NOMO-1 treated with dmso at 0.1 percent for 144 hours (cell line): ENCODE measurements around the gene ARHGAP26.
A peak's percentile ranks its signal among the peaks of the same experiment; 100 is the strongest.
"Not testable (repeated sequence)": the region's sequence is repeated elsewhere in the genome, so short reads cannot be mapped to it uniquely, and the experiment has no call there.

Experiments used
- DNase-seq: peaks from one replicate; lab custom pipeline; 2025; ENCODE audit not compliant: unreplicated experiment; lab: John Stamatoyannopoulos, UW

Gene ARHGAP26

DNA sequence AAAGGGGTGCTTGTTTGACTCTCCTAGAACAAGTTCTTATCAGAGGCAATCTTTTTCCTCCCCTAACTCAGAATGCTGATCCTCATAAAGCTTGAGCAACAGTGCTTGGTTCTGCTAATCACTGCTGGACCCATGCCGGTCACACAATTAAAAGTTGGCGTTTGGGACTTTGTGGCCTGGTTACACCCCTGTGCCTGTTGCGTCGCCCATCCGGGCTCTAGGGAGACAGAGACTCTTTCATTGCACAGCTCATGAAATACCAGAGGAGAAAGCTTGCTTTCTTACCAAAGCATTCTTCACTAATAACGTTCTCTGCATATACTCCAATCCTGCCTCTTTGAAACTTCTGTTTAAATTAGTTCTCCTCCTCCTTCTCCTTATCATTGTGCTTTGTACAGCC lies 332.2 kb downstream of the ARHGAP26 start:
- no peak for DNase-seq

DNA sequence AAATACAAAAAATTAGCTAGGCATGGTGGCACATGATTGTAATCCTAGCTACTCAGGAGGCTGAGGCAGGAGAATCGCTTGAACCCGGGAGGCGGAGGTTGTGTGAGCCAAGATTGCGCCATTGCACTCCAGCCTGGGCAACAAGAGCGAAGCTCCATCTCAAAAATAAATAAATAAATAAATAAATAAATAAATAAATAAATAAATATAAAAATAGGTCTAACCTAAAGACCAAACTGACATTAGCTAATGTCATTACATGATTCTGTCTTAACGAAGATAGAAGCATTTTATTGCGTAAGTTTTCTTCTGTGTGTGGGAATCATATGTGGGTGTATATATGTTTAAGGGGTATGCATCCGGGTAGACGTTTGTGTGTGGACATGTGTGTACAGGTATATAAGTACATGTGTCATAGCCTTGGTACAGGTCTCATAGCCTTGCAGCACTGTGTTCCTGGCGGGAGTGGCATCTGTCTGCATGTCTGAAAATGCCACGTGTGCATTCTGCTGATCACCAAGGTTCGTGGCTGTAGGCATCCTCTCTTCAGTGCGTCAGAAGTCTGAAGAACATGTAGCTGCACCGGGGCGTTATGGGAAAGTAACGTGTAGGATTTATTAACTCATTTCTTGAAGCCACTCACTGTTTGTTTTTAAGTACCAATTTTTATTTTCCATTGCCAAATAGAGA lies 335.2 kb downstream of the ARHGAP26 start:
- no peak for DNase-seq

DNA sequence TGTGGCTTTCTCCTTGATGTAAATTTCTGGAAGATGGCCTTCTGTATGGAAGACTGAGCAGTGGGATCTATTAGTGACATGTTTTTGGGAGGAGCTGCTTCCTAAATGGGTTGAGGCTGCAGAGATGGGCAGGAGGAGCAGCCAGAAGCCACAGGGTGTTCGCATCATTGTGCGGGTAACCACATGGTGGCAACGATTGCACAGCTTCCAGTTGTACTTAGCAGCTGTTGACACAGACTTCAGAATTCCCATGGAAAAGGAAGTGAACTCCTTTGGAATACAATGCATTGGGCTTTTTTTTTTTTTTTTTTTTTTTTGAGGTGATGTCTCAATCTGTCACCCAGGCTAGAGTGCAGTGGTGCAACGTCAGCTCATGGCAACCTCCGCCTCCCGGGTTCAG lies 336.0 kb downstream of the ARHGAP26 start:
- no peak for DNase-seq

DNA sequence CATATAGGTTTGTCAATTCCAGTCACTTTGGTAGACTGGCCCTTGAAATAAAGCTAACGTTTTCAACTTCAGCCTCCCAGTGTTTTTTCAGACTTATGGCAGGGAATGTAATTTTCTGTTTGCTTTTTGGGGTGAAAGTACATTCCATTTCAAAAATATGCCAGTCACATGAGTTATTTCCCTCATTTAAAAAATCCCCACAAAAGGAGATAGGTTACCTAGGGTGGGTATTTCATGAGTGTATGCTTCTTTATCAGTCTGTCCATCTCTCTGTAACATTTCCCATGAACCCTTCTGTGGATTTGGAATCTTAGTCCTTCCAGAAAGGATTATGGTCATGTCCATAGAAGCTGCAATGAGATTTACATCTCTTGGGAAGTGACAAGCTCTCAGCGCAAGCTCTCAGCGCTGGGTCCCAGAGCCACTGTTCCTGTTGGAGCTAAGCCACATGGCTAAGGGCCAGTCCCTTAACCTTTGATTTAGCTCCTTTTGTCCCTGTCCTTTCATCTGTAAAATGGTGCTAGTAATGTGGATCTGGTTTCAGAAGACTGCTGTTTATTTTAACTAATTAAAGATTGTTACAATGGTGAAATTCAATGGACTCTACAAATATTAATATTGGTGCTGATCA lies 338.4 kb downstream of the ARHGAP26 start:
- no peak for DNase-seq

DNA sequence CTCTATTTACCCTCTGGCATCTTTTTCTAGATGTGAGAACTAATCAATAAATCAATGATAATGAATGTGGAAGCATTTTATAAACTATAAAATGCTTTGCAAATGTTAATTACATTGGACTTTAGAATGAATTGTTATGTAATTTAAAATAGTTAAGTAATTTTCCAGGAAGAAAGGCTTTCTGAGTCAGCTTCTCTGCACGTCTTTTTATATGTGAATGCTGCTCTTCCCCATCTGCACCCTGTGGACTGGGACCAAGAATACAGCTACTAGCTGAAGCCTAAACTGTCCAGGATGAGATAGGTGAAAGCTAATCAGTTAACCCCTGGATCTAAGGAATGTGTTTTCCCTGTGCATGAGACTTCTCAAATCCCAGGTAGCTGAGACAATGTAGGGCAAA lies 340.4 kb downstream of the ARHGAP26 start:
- DNase-seq: no peak

DNA sequence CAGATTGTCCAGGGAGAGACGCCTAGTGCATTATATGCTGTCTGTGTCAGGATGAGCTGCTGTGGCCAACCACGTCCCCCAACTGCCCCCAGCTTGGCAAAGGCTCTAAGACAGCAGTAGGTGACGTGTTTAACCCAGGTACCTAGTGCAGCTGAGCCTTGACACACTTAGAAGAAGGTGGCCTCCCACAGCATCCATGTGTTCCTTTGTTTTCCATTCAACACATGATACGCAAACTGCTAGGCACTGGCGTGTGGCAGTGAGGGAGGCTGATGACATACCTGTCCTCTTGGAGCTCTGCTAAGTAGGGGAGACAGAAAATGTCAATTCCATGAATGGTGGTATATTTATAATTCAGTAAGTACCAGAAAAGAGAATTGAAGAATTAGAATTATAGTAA lies 341.6 kb downstream of the ARHGAP26 start:
- no peak for DNase-seq

DNA sequence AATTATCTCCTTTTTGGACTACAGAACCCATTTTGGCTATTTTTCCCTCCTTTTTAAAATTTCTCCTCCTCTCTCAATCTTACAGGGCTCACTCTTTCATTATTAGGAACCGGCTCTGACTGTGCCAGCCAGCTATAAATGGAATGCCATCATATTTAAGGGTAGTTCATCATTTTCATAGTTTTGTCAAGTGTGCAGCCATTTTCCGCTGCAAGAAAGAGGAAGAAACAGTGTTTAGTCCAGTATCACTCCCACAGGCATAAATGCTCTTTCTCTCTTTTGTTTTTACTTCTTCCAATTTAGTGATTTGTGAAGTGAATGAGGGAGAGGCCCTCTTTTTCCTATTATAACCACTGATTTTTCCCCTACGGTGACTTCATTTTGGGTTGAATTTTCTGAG lies 343.3 kb downstream of the ARHGAP26 start:
- DNase-seq: peak; percentile 14

DNA sequence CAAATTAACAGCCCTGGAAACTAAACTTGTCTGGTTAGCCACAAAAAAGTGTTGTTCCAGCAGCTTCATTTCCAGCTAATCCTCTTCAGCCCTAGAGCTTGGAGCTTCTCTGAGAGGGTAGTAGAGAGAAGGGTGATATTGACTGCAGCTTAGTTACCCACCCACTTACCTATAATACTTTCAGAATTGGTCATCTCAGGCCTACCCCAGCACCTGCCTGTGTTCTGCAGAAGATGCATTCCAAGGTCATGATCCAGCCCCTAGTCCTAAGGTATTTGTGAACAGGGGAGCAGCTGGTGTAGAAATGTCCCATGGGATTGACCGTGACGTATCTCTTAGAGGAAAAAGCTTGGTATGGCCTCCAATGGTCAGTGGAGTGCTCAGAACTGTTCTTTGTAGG lies 344.3 kb downstream of the ARHGAP26 start:
- DNase-seq: no peak

DNA sequence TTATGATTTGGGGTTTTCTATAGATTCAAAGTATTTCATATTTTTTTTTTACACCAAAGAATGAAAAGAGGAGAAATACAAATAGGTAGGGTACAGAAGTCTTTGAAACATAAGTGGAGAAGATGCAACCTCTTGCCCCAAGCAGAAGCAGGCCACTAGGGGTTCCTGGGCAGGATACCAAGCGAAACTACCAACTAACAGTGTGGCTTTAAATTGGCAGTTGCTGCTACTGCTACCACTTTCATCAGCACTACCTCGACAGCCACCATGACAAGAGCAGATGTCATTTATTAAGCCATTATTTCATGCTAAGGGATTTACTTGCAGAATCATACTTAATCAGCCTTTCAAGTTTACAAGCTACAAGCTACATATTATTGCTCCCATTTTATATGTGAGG lies 345.2 kb downstream of the ARHGAP26 start:
- DNase-seq: no peak

DNA sequence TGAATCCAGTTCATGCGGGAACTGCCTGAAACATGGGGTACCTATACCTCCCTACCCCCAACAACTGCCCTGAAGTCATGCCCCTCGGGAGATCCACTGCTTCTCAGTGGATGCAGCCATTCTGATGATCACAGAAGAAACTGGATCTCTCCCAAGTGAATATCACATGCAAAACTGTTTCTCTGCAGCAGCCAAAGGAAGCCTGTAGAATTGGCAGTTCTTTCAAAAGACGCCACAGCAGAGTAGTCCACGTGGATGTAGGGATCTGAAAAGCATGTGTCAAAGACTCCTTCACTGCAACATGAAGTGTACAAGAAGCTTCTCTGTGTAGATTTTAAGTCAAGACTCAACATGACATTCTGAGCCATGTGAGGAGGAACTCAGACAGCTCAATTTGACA lies 346.6 kb downstream of the ARHGAP26 start:
- DNase-seq: no peak

DNA sequence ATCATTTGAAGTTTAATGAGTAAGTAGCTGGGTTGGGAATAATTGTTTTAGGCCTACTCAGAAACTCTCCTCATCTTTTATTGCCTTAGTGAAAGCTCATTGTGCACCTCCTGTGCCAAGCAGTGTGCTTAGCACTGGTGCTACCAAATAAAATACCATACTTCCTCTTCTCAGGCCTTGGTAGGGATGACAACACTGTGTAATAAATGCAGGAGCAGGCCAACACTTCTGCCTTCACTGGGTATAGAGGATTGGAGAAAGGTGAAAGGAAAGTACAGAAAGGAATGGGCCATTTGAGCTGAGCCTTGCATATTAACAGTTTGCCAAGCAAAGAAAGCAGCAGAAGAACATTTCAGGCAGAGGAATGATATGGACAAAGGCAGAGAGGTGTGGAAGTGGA lies 347.6 kb downstream of the ARHGAP26 start:
- DNase-seq: no peak

DNA sequence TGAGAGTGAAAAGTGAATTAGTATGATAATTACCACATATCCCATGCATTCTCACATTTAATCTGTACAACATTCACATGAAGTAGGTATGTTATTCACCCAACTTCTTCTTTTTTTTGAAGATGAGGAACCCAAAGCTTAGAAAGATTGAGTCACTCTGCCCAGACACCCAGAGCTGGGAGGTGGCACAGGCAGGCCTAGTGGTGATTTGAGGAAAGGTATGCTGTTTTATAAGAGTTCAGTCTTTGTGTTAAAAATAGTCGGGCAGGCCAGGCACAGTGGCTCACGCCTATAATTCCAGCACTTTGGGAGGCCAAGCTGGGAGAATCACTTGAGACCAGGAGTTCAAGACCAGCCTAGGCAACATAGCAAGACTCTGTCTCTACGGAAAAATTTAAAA lies 348.0 kb downstream of the ARHGAP26 start:
- peak; percentile 86 for DNase-seq

DNA sequence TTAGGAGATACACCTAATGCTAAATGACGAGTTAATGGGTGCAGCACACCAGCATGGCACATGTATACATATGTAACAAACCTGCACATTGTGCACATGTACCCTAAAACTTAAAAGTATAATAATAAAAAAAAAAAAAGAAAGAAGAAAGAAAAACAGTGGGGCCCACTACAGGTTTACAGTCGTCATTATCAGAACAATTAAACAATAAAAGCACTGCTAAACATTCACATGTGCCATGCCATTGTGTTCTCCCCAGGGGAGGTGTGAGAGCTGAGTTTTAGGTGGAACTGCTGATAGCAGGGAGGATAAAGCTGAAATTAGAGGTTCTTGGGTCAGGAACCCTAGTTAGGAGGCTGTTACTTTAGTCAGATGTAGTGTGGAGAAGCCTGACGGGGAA lies 348.6 kb downstream of the ARHGAP26 start:
- not testable (repeated sequence) for DNase-seq

DNA sequence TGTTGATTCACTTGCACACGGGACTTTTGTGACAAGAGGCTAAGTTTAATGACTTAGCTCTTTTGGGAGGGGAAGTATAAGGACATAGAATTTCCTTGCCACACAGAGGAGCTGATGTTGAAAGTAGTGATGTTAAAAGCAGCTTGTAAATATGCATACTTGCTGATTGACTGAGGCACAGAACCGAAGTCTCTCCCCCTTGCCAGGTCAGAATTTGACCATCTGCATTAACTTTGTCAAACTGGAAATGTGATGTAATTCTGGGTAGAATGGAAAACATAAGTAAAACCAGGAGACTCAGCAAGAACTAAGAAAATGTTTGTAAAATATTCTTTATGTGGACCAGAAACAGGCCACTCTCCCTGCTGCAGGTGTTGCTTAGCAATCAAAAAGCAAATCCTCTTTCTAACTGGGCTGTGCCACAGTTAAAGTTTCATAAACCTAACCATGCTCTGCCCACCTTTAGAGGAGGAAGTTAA lies 349.2 kb downstream of the ARHGAP26 start:
- DNase-seq: peak; percentile 67

DNA sequence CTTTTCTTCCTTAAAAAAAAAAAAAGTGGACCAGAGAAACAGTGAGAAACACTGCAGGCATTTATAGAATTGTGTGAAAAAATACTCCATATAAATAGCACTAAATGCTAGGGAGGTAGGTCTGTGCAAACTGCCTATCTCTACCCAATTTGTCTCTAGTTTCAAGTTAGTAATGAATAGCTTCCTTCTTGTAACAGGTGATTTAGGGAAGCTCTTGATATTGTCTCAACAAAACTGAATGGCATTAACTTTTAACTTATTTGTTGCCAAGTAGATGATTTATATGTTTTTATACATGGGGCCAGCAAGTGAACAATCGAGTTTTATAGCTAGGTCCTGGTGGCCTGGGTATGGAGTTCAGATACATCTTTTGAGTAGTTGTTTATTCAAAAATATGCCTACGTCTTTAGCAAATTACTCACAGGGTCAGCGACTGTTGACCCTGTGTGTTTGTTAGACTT lies 349.7 kb downstream of the ARHGAP26 start:
- DNase-seq: no peak

DNA sequence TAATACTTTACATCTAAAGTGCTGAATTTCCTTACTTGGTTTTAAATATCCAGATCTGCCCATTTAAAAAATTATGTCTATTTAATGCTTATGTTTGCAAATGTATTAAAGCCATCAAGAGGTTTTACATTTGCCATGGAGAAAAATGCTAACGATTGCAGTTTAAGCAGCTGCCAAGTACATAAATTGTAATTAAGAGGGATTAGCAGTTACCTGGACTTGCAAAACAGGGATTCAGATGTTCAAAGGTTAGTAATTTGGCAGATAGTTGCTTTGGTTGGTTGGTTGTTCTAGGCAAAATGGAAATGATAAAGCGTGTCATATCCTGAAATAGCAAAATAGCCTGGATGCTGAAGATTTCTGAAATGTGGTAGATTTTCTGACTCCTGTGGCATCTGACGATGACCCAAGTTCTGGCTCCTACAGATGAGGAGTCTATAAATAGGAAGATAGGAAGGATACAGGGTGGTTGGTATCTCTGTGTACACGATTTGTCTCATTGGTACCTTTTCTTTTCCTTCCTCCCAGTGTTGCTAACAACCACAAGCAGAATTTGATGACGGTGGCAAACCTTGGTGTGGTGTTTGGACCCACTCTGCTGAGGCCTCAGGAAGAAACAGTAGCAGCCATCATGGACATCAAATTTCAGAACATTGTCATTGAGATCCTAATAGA lies 350.4 kb downstream of the ARHGAP26 start:
- DNase-seq: no peak

DNA sequence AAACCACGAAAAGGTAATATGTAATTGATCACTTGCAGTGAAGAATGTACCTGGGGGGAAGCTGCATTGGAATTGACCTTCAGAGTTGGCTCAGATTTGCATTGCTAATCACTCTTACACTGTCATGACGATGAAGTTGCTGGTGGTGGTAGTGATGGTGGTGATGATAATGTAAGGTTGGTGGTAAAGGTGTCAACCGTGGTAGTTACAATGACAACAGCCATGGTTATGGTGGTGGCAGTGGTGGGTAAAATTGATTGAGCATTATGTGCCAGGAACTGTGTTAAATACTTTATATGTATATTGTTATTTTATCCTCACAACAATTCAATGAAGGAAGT lies 350.9 kb downstream of the ARHGAP26 start:
- DNase-seq: no peak

DNA sequence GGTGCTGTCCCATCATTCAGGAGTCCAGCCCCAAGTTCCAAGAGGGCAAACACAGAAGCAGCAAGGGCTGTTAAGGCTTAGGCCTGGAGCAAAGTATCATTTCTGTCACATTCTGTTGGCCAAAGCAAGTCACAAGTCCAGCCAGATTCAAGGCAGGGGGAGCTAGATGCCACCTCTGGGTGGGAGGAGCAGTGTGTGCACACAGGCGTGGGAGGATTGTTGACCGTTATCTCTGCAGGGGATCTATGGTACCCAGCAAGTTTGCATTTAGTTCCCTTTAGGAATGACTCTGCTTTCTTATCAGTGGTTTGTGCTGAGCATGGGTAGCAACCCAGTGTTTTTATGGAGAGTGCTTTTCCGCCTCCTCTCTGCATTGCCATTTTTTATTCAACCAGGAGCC lies 354.4 kb downstream of the ARHGAP26 start:
- no peak for DNase-seq

DNA sequence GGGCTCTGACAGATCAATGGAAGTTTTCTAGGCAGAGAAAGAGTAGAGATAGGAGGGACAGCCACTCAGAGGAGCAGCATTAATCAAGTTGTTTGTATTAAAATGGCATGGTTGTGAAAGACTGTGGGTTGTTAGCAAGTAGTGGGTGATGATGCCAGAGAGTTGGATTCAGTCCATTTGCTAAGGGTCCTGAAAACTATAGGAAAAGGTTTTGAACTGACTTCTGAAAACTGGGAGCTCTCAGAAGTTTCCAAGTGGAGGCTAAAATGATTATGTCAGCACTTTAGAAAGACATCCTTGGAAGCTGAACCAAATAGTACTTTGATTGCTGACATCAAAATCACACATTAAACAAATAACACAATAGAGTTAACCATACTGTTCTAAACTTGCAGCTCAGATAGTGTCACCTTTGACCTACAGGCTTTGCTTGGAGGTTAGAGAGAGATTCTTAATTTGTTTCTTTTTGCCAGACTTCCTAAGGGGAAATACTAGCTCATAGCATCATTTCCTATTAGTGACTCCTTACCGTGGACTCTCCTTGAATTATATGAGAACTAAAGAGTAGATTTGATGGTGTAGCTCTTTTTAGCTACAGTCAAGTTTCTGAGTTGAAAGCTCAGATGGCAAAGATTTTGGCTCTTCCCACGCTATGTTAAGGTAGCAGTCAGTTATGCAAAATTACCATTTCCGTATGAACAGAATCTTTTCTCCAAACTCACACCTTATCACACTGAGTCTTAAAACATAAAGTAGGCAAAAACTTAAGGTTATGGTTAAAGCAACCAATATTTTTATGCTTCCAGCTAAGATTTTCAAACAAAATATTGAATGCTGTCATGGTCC lies 356.2 kb downstream of the ARHGAP26 start:
- no peak for DNase-seq

DNA sequence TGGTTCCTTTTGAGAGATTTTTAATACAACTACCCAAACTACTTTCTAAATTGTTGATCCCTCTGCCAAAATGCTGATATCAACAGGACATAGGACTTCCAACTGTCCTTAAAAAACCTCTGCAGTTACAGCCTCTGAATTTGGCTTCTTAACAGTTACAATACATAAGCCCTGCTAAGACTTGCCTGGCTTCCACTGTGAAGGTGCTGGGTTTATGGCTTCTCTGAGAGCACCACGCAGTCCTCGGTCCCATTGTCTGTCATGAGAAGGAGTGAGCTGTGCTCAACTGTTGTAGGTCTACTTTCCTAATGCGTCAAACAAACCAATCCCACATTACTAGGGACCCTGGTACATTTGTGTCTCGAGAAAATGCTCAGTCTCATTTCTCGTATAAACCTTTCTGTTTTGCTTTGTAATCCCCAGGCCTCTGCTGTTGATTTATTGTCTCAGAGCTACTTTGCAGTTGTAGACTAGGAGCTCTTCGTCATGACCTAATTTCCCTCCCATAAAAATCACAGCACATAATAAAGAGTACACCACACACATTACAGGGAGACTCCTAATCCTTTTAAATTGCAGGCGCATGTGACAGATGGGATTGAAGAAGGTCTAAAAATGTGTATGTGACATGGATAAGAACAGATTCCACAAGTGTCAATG lies 358.4 kb downstream of the ARHGAP26 start:
- DNase-seq: no peak

DNA sequence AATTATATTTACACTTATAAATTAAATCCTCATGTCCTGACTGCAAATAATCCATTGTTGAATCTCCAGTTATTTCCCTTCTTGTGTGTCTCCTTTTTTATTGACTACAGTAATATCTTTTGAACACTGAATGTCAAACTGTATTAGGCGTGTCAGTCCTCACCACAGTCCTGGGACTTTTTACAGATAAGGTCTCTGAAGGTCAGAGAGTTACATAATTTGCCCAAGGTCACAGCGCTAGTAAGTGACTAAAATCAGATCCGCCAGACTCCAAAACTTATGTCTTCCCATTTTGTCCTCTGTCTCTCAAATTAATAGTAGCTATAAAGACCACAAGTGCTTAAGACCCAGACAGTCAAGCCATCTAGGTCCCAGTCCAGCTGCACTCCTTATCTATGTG lies 359.0 kb downstream of the ARHGAP26 start:
- DNase-seq: no peak
